MCF 10A (cell line): ENCODE measurements around the gene CPED1. TPM values are rescaled to one million over a fixed set of nuclear protein-coding genes. Genes with fewer than 3 reads are reported as not detected.

Experiments
- BruUV-seq: library from RNA; stranded (reverse); fragments of 400-500 nt; replicated peaks from 2 replicates; lab custom pipeline; 2021; lab: Mats Ljungman, UMichigan
- CTCF ChIA-PET: fragments of 300-600 bp; sonication (Branson Sonifier 250); formaldehyde crosslinking; extraction: SDS; loops from one replicate; lab custom pipeline; 2021; ENCODE audit warnings: antibody characterized with exemption, inconsistent platforms; lab: Yijun Ruan, JAX
- POLR2A ChIA-PET: fragments of 300-600, 350-650 bp; sonication (Branson Sonifier 250); formaldehyde crosslinking; extraction: SDS; loops from one replicate; lab custom pipeline; 2020; ENCODE audit warnings: antibody characterized with exemption, inconsistent platforms; lab: Yijun Ruan, JAX
- DNase-seq: peaks from one replicate; pipeline ENCODE4 v3.0.0-alpha.2; 2018; ENCODE audit not compliant: unreplicated experiment
- H3K27ac Mint-ChIP-seq: one replicate; pipeline ENCODE4 v1.8.0; 2022; ENCODE audit warnings: mild to moderate bottlenecking, low read depth, mixed read lengths; ENCODE audit not compliant: unreplicated experiment
- H3K27me3 Mint-ChIP-seq: one replicate; pipeline ENCODE4 v1.8.0; 2022; ENCODE audit warnings: mixed read lengths; ENCODE audit not compliant: insufficient read depth, unreplicated experiment
- H3K36me3 Mint-ChIP-seq: one replicate; pipeline ENCODE4 v1.8.0; 2022; ENCODE audit warnings: mild to moderate bottlenecking, moderate library complexity, mixed read lengths; ENCODE audit not compliant: insufficient read depth, unreplicated experiment
- H3K4me1 Mint-ChIP-seq: one replicate; pipeline ENCODE4 v1.8.0; 2022; ENCODE audit warnings: mixed read lengths; ENCODE audit not compliant: insufficient read depth, unreplicated experiment
- H3K4me3 Mint-ChIP-seq: one replicate; pipeline ENCODE4 v1.8.0; 2022; ENCODE audit warnings: mild to moderate bottlenecking, moderate library complexity, mixed read lengths; ENCODE audit not compliant: unreplicated experiment
- H3K9me3 Mint-ChIP-seq: one replicate; pipeline ENCODE4 v1.8.0; 2022; ENCODE audit warnings: mixed read lengths; ENCODE audit not compliant: unreplicated experiment
- intact Hi-C: fragments of 100-400 bp; cut with micrococcal nuclease; formaldehyde crosslinking; loops from 2 replicates; pipeline ENCODE4 v1.14.1; 2022
- total RNA-seq: library from RNA; stranded (reverse); gene quantifications from 2 replicates; pipeline ENCODE4 v1.2.3, GENCODE V29; 2022
- TF ChIP-seq, protein P1 (sequence below): fragments of 200-600 bp; IDR thresholded peaks from one replicate; pipeline ENCODE4 v1.8.0; 2022; ENCODE audit warnings: antibody characterized with exemption, mild to moderate bottlenecking; ENCODE audit not compliant: unreplicated experiment

CPED1 gene
- total RNA-seq, 1 experiment from 2014 or later, result not detected

DNA sequence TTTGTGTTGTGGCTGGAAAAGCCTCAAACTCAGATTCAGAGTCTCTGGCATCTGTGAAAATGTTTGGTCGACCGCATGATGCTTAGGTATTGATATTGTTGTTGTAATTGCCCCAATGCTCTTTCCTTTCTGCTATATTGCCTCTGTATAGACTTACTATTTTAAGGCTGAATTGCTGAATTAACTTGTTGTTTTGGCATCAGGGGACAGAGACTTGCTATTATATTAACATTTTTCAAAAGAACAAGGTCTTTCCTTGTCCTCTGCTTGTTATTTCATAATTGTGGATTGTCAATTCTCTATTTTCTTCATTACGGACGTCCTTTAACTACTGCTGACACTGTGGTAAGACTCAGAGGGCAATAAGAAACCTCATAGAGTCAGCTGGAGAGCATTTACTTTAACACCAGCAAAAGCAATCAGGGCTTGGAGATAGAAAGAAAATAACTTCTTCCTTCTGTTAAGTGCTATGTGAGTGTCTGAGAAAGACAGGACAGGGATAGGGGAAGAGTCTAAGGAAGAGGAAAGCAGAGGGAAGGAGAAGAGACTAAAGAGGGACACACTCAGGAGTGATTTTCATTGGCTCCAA is 17.6 kb downstream of the CPED1 start:
- POLR2A ChIA-PET, result no interaction called here
- DNase-seq, result no peak
- no peak overlapping the region for H3K4me3 Mint-ChIP-seq
- TF ChIP-seq, protein P1, sequence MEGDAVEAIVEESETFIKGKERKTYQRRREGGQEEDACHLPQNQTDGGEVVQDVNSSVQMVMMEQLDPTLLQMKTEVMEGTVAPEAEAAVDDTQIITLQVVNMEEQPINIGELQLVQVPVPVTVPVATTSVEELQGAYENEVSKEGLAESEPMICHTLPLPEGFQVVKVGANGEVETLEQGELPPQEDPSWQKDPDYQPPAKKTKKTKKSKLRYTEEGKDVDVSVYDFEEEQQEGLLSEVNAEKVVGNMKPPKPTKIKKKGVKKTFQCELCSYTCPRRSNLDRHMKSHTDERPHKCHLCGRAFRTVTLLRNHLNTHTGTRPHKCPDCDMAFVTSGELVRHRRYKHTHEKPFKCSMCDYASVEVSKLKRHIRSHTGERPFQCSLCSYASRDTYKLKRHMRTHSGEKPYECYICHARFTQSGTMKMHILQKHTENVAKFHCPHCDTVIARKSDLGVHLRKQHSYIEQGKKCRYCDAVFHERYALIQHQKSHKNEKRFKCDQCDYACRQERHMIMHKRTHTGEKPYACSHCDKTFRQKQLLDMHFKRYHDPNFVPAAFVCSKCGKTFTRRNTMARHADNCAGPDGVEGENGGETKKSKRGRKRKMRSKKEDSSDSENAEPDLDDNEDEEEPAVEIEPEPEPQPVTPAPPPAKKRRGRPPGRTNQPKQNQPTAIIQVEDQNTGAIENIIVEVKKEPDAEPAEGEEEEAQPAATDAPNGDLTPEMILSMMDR, result no peak
- intact Hi-C loops, result no loop called here
- H3K36me3 Mint-ChIP-seq, result no peaks in the 10 kb centered on the region
- CTCF ChIA-PET, result interaction anchor here (1.6 to 2.1 kb wide), 2 partner anchors 19 to 75 kb away, joined by 5 read pairs; no protein-coding TSS in a partner anchor
- no peaks in the 10 kb centered on the region for H3K4me1 Mint-ChIP-seq
- BruUV-seq, result no TSS peak
- no peaks in the 10 kb centered on the region for H3K9me3 Mint-ChIP-seq
- peaks cover 73% of the 10 kb centered on the region for H3K27me3 Mint-ChIP-seq
- no peak overlapping the region for H3K27ac Mint-ChIP-seq

DNA sequence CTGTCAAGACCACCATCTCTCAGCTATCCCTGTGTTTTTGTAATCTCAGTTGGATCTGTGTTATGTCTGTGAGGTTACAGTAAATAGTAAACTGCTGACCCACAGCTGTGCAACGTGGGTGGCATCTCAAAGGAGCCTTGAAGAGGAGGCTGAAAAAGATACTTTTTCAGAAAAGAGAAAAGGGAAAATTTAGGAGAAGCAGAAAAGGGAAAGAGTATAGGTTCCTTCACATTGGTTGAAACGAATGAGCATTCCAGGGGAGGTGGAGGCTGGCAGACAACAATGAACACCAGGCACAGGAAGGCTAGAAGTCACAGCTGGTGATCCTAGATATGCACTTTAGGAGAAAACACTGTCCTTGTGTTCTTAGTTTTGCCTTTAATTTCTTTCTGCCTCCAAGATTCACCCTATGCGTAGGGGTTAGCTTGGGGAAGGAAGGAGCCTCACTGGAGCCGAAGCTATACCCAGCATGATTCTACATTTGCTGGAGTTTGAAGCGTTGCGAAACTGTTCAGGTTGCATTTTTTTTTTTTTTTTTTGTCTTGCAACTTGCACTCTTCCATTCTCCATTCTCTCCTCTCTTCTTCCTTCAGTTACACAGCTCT is 18.3 kb downstream of the CPED1 start:
- no peaks in the 10 kb centered on the region for H3K36me3 Mint-ChIP-seq
- H3K27ac Mint-ChIP-seq, result no peak overlapping the region
- BruUV-seq, result no TSS peak

DNA sequence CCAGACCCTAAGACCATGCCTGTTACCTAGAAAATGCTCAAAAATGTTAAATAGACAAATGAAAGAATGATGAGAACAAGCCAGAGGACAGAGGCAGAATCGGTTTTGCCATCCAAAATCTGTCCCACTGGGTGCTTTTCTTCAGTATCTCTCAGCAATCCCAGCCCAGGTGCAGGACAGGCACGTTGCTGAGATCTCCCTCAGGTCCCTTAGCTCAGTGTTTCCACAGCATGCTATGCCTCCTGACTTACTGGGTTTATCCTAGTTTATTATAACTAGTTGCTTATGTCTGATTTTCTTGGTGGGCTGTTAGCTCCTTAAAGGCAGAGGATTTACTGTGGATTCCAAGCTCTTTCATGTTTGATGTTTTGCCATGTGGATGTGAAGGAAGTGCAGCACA is 20.3 kb downstream of the CPED1 start:
- POLR2A ChIA-PET, result no interaction called here
- TF ChIP-seq, protein P1, result no peak
- Mint-ChIP-seq H3K36me3 (no peaks in the 10 kb centered on the region), H3K9me3 (no peaks in the 10 kb centered on the region), H3K4me1 (no peaks in the 10 kb centered on the region), H3K27ac (no peak overlapping the region), H3K27me3 (peaks cover 47% of the 10 kb centered on the region), H3K4me3 (no peak overlapping the region)
- BruUV-seq, result no TSS peak
- intact Hi-C loops, result no loop called here
- no peak for DNase-seq
- CTCF ChIA-PET, result interaction anchor here (1.1 kb wide), 1 partner anchor 10 kb away, joined by 3 read pairs; no protein-coding TSS in a partner anchor

More for the DNA sequence above, 18.3 kb downstream of the CPED1 start:
- ChIA-PET CTCF (interaction anchor here (1.6 to 2.1 kb wide), 2 partner anchors 19 to 75 kb away, joined by 5 read pairs; no protein-coding TSS in a partner anchor), POLR2A (no interaction called here)
- TF ChIP-seq, protein P1, result no peak
- intact Hi-C loops, result no loop called here
- Mint-ChIP-seq H3K4me1 (no peaks in the 10 kb centered on the region), H3K4me3 (no peak overlapping the region), H3K27me3 (peaks cover 66% of the 10 kb centered on the region), H3K9me3 (no peaks in the 10 kb centered on the region)
- DNase-seq, result no peak

DNA sequence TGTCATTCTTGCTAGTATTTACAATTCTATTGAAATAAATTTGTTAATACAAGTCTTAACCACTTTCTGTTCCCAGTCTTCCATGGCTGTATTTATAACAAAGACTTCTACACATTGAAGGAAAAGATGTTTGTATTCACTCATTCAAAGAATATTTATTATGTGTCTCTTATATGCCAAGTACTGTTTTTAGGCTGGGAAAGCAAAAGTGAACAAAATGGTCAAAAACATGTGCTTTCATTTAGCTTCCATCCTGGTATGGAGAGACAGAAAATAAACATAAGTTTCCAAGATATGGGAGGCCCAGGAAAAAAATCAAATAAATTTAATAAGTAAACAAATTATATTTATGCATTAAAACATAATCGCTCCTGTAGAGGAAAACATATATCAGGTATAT is 22.9 kb downstream of the CPED1 start:
- CTCF ChIA-PET, result no interaction called here
- BruUV-seq, result no TSS peak

More for the DNA sequence above, 22.9 kb downstream of the CPED1 start:
- Mint-ChIP-seq H3K4me1 (no peaks in the 10 kb centered on the region), H3K36me3 (no peaks in the 10 kb centered on the region), H3K9me3 (no peaks in the 10 kb centered on the region), H3K27ac (no peak overlapping the region), H3K4me3 (no peak overlapping the region), H3K27me3 (peaks cover 32% of the 10 kb centered on the region)
- no peak for DNase-seq
- TF ChIP-seq, protein P1, result no peak
- POLR2A ChIA-PET, result interaction anchor here (0.9 kb wide), 1 partner anchor 9 kb away, joined by 3 read pairs; no protein-coding TSS in a partner anchor
- intact Hi-C loops, result no loop called here
